Measurements from ENCODE around the gene RHBDL1. TPM values are rescaled to one million over a fixed set of nuclear protein-coding genes. Genes with fewer than 3 reads are reported as not detected.

The RHBDL1 gene
- total and polyA plus RNA-seq, 5 donors from 2014 or later: 0.49 to 3.2 (median 1.2) TPM; not detected in 1

GRCh38 chr16:714079-714478 lies 38.6 kb downstream of the RHBDL1 start:
- H3K4me3 Mint-ChIP-seq: peak overlapping the region in 2 of 4 donors; percentile 63 to 77
- no peak overlapping the region for H3K27ac ChIP-seq (ENCODE audit: insufficient read depth, low read length, poor library complexity, severe bottlenecking)
- no peaks in the 10 kb centered on the region for H3K36me3 Mint-ChIP-seq
- no peak overlapping the region for H3K27ac Mint-ChIP-seq
- H3K27me3 Mint-ChIP-seq: peaks cover 20% of the 10 kb centered on the region
- no peaks in the 10 kb centered on the region for H3K36me3 ChIP-seq (ENCODE audit: control insufficient read depth, insufficient read depth, low read length)
- H3K27me3 ChIP-seq (ENCODE audit: control insufficient read depth, insufficient read depth, low read length): no peaks in the 10 kb centered on the region
- H3K9me3 Mint-ChIP-seq: no peaks in the 10 kb centered on the region
- DNase-seq (no peak), ATAC-seq (ENCODE audit: low read depth in 2 of 2) (no peak)
- peaks cover 19% of the 10 kb centered on the region for H3K4me1 ChIP-seq (ENCODE audit: control insufficient read depth, insufficient read depth, low read length, poor library complexity, severe bottlenecking)
- peaks cover 0 to 19% (median 5%) of the 10 kb centered on the region in 4 donors for H3K4me1 Mint-ChIP-seq
- H3K4me3 ChIP-seq (ENCODE audit: low read depth, low read length): no peak overlapping the region
- no peaks in the 10 kb centered on the region for H3K9me3 ChIP-seq (ENCODE audit: control insufficient read depth in 2 of 2, low read length in 2 of 2)

- H3K9me3 Mint-ChIP-seq: no peaks in the 10 kb centered on the region
- H3K36me3 Mint-ChIP-seq: no peaks in the 10 kb centered on the region
- peaks cover 26% of the 10 kb centered on the region for H3K4me1 ChIP-seq (ENCODE audit: control insufficient read depth, insufficient read depth, low read length, poor library complexity, severe bottlenecking)
- H3K36me3 ChIP-seq (ENCODE audit: control insufficient read depth, insufficient read depth, low read length): no peaks in the 10 kb centered on the region
- ATAC-seq (ENCODE audit: low read depth in 2 of 2) (peak; percentile 88 to 89), DNase-seq (peak; percentile 81 to 88 (median 85))
- no peak within 1 kb of the TSS for H3K4me3 ChIP-seq (ENCODE audit: low read depth, low read length)
- no peak within 1 kb of the TSS for H3K27ac Mint-ChIP-seq
- H3K4me3 Mint-ChIP-seq: peak within 1 kb of the TSS; percentile 61 to 81 (median 78)
- H3K27ac ChIP-seq (ENCODE audit: insufficient read depth, low read length, poor library complexity, severe bottlenecking): no peak within 1 kb of the TSS
- H3K9me3 ChIP-seq (ENCODE audit: control insufficient read depth in 2 of 2, low read length in 2 of 2): no peaks in the 10 kb centered on the region
- H3K4me1 Mint-ChIP-seq: peaks cover 0 to 27% (median 10%) of the 10 kb centered on the region in 4 donors
- peaks cover 17% of the 10 kb centered on the region for H3K27me3 Mint-ChIP-seq
- no peaks in the 10 kb centered on the region for H3K27me3 ChIP-seq (ENCODE audit: control insufficient read depth, insufficient read depth, low read length)
Measured at GRCh38 chr16:714558-715476, 39.3 kb downstream of the RHBDL1 start, which contains the start of gene METRN. Gene METRN (plus strand): TSS chr16:715118. CDS start chr16:715290, 172 bp downstream.

- Mint-ChIP-seq H3K9me3 (no peaks in the 10 kb centered on the region), H3K4me3 (peak overlapping the region; percentile 61 to 81 (median 78)), H3K27ac (no peak overlapping the region), H3K36me3 (no peaks in the 10 kb centered on the region), H3K27me3 (peaks cover 14% of the 10 kb centered on the region), H3K4me1 (peaks cover 0 to 34% (median 12%) of the 10 kb centered on the region in 4 donors)
- peak; percentile 3 to 4 for ATAC-seq (ENCODE audit: low read depth in 2 of 2)
- Histone ChIP-seq H3K9me3 (ENCODE audit: control insufficient read depth in 2 of 2, low read length in 2 of 2) (no peaks in the 10 kb centered on the region), H3K27ac (ENCODE audit: insufficient read depth, low read length, poor library complexity, severe bottlenecking) (no peak overlapping the region), H3K27me3 (ENCODE audit: control insufficient read depth, insufficient read depth, low read length) (no peaks in the 10 kb centered on the region), H3K36me3 (ENCODE audit: control insufficient read depth, insufficient read depth, low read length) (no peaks in the 10 kb centered on the region), H3K4me1 (ENCODE audit: control insufficient read depth, insufficient read depth, low read length, poor library complexity, severe bottlenecking) (peaks cover 34% of the 10 kb centered on the region), H3K4me3 (ENCODE audit: low read depth, low read length) (no peak overlapping the region)
- no peak for DNase-seq
Measured at GRCh38 chr16:715477-716199, 40.2 kb downstream of the RHBDL1 start.

DNA sequence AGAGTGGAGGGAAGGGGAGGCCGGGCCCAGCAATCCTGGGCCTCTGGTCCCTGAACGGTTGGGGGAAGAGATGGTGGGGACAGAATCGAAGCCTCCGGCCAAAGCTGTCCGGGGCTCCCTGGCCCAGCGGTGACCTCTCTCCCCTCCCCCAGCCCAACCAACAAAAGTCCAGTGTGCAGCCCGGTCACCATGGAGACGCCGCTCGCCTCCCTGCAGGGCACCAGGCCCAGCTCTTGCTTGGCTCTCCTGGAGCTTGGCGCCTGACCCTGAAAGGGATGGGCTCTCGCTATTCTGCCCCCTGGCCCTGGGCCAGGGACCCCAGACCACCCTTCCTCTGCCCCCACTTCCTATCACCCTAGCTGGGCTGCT lies 40.7 kb downstream of the RHBDL1 start:
- Histone ChIP-seq H3K27ac (ENCODE audit: insufficient read depth, low read length, poor library complexity, severe bottlenecking) (no peak overlapping the region), H3K36me3 (ENCODE audit: control insufficient read depth, insufficient read depth, low read length) (no peaks in the 10 kb centered on the region), H3K4me1 (ENCODE audit: control insufficient read depth, insufficient read depth, low read length, poor library complexity, severe bottlenecking) (peaks cover 37% of the 10 kb centered on the region), H3K9me3 (ENCODE audit: control insufficient read depth in 2 of 2, low read length in 2 of 2) (no peaks in the 10 kb centered on the region), H3K4me3 (ENCODE audit: low read depth, low read length) (no peak overlapping the region), H3K27me3 (ENCODE audit: control insufficient read depth, insufficient read depth, low read length) (no peaks in the 10 kb centered on the region)
- Mint-ChIP-seq H3K4me1 (peaks cover 0 to 34% (median 12%) of the 10 kb centered on the region in 4 donors), H3K4me3 (peak overlapping the region; percentile 61 to 81 (median 78)), H3K27ac (no peak overlapping the region), H3K27me3 (peaks cover 12% of the 10 kb centered on the region), H3K9me3 (no peaks in the 10 kb centered on the region), H3K36me3 (no peaks in the 10 kb centered on the region)
- DNase-seq (no peak), ATAC-seq (ENCODE audit: low read depth in 2 of 2) (no peak)

GRCh38 chr16:716768-717325 lies 41.4 kb downstream of the RHBDL1 start:
- Mint-ChIP-seq H3K27me3 (peaks cover 8% of the 10 kb centered on the region), H3K27ac (no peak overlapping the region), H3K36me3 (no peaks in the 10 kb centered on the region), H3K4me3 (peak overlapping the region in 3 of 4 donors; percentile 61 to 81 (median 75)), H3K4me1 (peaks cover 0 to 34% (median 12%) of the 10 kb centered on the region in 4 donors), H3K9me3 (no peaks in the 10 kb centered on the region)
- Histone ChIP-seq H3K4me1 (ENCODE audit: control insufficient read depth, insufficient read depth, low read length, poor library complexity, severe bottlenecking) (peaks cover 44% of the 10 kb centered on the region), H3K36me3 (ENCODE audit: control insufficient read depth, insufficient read depth, low read length) (no peaks in the 10 kb centered on the region), H3K27ac (ENCODE audit: insufficient read depth, low read length, poor library complexity, severe bottlenecking) (no peak overlapping the region), H3K4me3 (ENCODE audit: low read depth, low read length) (no peak overlapping the region), H3K9me3 (ENCODE audit: control insufficient read depth in 2 of 2, low read length in 2 of 2) (no peaks in the 10 kb centered on the region), H3K27me3 (ENCODE audit: control insufficient read depth, insufficient read depth, low read length) (no peaks in the 10 kb centered on the region)
- ATAC-seq (ENCODE audit: low read depth in 2 of 2) (no peak), DNase-seq (no peak)

DNA sequence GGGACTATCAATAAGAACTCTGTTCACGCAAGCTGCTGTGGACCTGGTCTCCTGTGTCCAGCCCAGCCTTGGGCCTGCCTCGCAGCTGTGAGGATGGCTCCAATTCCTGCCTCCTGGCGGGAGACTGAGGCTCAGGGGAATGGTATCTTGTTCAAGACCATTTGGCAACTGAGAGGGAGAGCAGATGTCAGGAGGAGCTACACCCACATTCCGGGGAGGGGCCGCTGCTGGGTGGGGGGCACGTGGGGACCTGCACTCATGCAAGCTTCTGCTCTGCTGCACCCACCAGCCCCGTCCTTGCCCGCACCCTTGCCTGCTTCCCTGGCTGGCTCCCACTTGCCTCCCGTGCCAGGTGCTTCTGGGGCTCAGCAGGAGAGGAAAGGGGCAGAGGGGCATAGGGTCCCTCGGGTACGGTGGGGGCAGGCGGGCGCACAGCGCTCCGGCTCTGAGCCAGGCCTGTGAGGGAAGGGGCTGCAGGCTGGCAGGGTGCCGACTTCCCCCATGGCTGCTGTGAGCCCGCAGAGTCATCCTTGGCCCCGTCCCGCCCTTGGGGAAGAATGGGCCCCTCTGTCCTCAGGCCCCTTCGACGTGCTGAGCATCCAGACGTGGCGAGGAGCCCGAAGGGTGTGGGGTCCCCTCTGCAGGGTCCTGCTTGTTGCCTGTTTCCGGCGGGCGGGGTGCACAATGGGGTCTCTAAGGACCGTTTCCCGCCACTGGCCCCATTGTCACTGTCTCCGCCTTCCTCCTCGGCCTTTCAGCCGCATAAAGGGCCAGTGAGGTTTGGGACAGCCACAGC lies 42.2 kb downstream of the RHBDL1 start:
- ATAC-seq (ENCODE audit: low read depth in 2 of 2) (no peak), DNase-seq (no peak)
- H3K9me3 Mint-ChIP-seq: no peaks in the 10 kb centered on the region
- H3K27ac Mint-ChIP-seq: no peak overlapping the region
- peaks cover 0 to 42% (median 12%) of the 10 kb centered on the region in 4 donors for H3K4me1 Mint-ChIP-seq
- Histone ChIP-seq H3K27me3 (ENCODE audit: control insufficient read depth, insufficient read depth, low read length) (no peaks in the 10 kb centered on the region), H3K27ac (ENCODE audit: insufficient read depth, low read length, poor library complexity, severe bottlenecking) (no peak overlapping the region), H3K4me3 (ENCODE audit: low read depth, low read length) (no peak overlapping the region), H3K4me1 (ENCODE audit: control insufficient read depth, insufficient read depth, low read length, poor library complexity, severe bottlenecking) (peaks cover 51% of the 10 kb centered on the region), H3K9me3 (ENCODE audit: control insufficient read depth in 2 of 2, low read length in 2 of 2) (no peaks in the 10 kb centered on the region), H3K36me3 (ENCODE audit: control insufficient read depth, insufficient read depth, low read length) (no peaks in the 10 kb centered on the region)
- peaks cover 8% of the 10 kb centered on the region for H3K27me3 Mint-ChIP-seq
- H3K4me3 Mint-ChIP-seq: no peak overlapping the region
- no peaks in the 10 kb centered on the region for H3K36me3 Mint-ChIP-seq

- Histone ChIP-seq H3K9me3 (ENCODE audit: control insufficient read depth in 2 of 2, low read length in 2 of 2) (no peaks in the 10 kb centered on the region), H3K4me3 (ENCODE audit: low read depth, low read length) (no peak overlapping the region), H3K4me1 (ENCODE audit: control insufficient read depth, insufficient read depth, low read length, poor library complexity, severe bottlenecking) (peaks cover 56% of the 10 kb centered on the region), H3K27me3 (ENCODE audit: control insufficient read depth, insufficient read depth, low read length) (no peaks in the 10 kb centered on the region), H3K27ac (ENCODE audit: insufficient read depth, low read length, poor library complexity, severe bottlenecking) (no peak overlapping the region), H3K36me3 (ENCODE audit: control insufficient read depth, insufficient read depth, low read length) (no peaks in the 10 kb centered on the region)
- Mint-ChIP-seq H3K27me3 (peaks cover 8% of the 10 kb centered on the region), H3K36me3 (no peaks in the 10 kb centered on the region), H3K4me3 (peak overlapping the region in 3 of 4 donors; percentile 90 to 93 (median 91)), H3K4me1 (peaks cover 0 to 46% (median 10%) of the 10 kb centered on the region in 4 donors), H3K27ac (no peak overlapping the region), H3K9me3 (no peaks in the 10 kb centered on the region)
- DNase-seq (no peak), ATAC-seq (ENCODE audit: low read depth in 2 of 2) (no peak)
Measured at GRCh38 chr16:718389-718788, 42.9 kb downstream of the RHBDL1 start.

Data from CD4-positive, CD25-positive, alpha-beta regulatory T cell (primary cell).